Measurements from ENCODE around the gene PRKCD.
A peak's percentile ranks its signal among the peaks of the same experiment; 100 is the strongest.

PRKCD gene

DNA sequence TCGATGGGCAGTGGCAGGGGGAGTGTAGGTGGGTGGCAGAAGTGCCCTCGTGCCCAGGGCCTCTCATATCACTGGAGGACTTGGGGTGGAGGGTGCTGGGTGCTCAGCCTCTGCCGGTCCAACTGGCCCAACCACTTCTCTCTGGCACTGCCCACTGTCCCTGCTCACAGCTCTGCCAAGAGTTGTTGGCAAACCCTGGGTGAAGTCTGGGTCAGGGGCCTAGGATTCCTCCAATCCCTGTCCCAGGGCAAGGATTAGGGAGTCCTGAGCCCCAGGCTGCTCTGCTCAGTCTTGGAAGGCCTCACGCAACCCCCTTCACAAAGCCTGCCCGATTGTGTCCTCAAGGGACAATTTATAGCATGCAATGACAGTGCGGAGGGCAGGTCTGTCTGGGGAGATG, 5.2 kb upstream of the PRKCD start:
- no peak for DNase-seq (ENCODE audit: low read depth)

- no peak for DNase-seq (ENCODE audit: low read depth)
Observed at GRCh38 chr3:53156368-53156834, 4.6 kb upstream of the PRKCD start.

GRCh38 chr3:53157974-53158580, 2.9 kb upstream of the PRKCD start:
- DNase-seq (ENCODE audit: low read depth) = no peak

- DNase-seq (ENCODE audit: low read depth) = no peak
Observed at GRCh38 chr3:53158765-53159155, 2.2 kb upstream of the PRKCD start.

- no peak for DNase-seq (ENCODE audit: low read depth)
Observed at GRCh38 chr3:53159156-53160060, 1.6 kb upstream of the PRKCD start.

DNA sequence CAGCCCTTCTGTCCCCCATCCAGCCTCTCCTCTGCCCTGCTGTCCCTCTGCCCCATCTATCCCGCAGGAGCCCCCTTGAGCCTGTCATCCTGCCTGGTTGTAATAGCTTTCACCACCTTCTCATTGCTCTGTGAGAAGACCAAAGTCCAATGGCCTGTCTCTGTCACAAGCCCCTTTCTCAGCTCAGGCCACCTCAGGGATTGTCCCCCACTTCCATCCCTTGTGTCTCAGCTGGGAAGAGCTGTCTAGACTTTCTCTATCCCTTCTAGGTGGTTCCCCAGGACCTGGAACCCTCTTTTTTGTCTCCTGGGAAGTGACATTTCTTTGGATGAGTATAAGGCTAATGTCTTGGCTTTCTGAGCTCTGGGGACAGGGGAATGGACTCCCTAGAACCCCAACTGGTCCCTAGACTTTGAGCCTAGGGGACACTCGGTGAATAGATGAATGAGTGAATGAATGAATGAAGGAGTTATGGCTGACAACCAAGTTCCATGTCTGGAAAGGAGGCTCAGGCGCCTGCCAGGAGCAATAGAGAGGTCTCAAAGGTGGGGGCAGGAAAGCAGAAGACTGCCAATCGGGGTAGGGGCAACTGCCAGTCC, 849 bp upstream of the PRKCD start:
- no peak for DNase-seq (ENCODE audit: low read depth)

- no peak for DNase-seq (ENCODE audit: low read depth)
Observed at GRCh38 chr3:53161450-53161819, 426 bp downstream of the PRKCD start.

DNA sequence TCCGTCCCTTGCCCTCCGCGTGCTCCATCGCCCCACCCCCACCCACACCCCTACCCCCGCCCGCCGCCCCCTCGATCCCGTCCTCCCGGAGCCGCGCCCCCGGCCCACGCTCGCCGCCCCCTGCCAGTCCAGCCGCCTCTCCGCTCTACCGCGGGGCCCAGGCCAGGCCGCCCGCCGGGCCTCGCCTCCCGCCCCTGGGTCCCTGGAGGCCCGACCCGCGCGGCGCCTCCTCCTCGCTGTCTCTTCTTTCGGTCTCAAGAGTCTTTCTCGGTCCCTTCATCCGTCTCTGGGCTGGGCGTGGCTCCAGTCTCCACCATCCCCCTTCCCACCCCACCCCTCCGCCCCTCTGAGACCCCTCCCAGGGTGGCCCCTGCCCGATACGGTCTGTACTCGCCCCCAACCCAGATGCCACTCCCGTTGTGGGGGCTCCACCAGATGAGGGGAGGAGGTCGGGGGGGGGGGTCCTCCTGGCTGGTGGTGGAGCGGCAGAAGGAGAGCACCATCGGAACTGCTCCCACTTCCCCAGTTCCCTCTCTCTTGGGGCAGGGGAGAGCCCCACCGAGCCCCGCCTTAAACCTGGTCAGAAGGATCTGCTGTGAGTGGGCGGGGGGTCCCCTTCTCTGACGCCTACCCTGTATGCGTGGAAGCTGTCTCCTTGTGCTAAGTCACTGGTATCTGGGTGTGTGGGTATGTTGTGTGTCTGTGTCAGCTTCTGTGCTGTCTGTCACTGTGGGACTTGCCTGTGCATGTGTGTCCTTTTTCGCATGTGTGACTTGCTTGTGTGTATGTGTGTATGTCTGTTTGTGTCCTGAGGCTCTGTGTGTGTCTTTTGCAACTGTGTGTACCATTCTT, 1.0 kb downstream of the PRKCD start:
- DNase-seq (ENCODE audit: low read depth) = peak; percentile 26

- peak; percentile 15 for DNase-seq (ENCODE audit: low read depth)
Observed at GRCh38 chr3:53162672-53163443, 1.8 kb downstream of the PRKCD start.

- DNase-seq (ENCODE audit: low read depth) = no peak
Observed at GRCh38 chr3:53163444-53164387, 2.7 kb downstream of the PRKCD start.

DNA sequence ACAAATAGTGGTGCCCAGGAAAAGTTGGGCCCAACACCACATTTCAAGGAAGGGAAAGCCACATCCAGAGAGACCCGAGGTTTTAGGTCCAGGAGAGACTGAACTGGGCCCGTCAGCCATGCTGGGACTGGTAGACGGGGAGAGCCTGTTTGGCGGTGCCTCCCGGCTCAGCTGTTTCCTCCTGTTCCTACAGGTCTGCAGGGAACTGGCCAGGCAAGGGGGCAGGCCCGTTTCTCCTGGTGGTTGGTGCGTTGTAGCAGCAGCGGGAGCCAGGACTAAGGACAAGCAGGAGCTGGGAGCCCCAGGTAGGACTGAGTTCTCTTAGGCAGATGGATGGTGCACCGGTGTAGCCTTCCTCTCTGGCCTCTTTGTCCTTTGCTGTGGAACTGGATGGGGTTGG, 3.9 kb downstream of the PRKCD start:
- DNase-seq (ENCODE audit: low read depth) = no peak

DNA sequence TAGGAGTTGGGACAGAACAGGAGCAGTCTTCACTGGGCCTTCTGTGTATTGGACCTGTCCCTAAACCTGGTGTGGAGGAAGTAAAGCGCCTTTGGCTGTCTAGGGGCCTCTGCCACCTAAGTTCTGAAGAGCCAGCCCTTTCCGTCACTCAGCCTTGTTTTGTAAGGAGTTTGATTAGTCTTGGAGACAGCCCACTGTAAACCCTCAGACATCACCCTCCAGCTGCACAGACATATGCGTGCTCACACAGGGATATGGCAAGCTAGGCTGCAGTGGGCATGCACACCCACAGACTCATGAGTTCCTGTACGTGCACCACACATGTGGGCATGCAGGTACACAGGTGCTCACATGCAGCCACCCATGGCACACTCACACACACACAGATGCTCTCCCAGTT, 5.2 kb downstream of the PRKCD start:
- no peak for DNase-seq (ENCODE audit: low read depth)

GRCh38 chr3:53166781-53167291, 5.8 kb downstream of the PRKCD start:
- no peak for DNase-seq (ENCODE audit: low read depth)

- DNase-seq (ENCODE audit: low read depth) = no peak
Observed at GRCh38 chr3:53167418-53168174, 6.6 kb downstream of the PRKCD start.

GRCh38 chr3:53168175-53168923, 7.3 kb downstream of the PRKCD start:
- no peak for DNase-seq (ENCODE audit: low read depth)

GRCh38 chr3:53169045-53169831, 8.2 kb downstream of the PRKCD start:
- no peak for DNase-seq (ENCODE audit: low read depth)

- DNase-seq (ENCODE audit: low read depth) = no peak
Observed at GRCh38 chr3:53169832-53170324, 8.9 kb downstream of the PRKCD start.
